GM12873 (cell line): ENCODE data around the gene WWOX.

Source experiments
- CTCF ChIP-seq: IDR thresholded peaks from 2 replicates; pipeline ENCODE4 v1.5.1; 2012; ENCODE audit warnings: low read depth, mild to moderate bottlenecking, moderate library complexity, low read length, control low read depth; ENCODE audit not compliant: insufficient read depth; ENCODE audit errors: missing control alignments

Gene WWOX

GRCh38 chr16:79190542-79190941 is 1091.1 kb downstream of the WWOX start:
- no peak for TF ChIP-seq CTCF

- TF ChIP-seq CTCF: no peak
Measured at GRCh38 chr16:79191933-79192332, 1092.5 kb downstream of the WWOX start.

GRCh38 chr16:79192904-79193303 is 1093.5 kb downstream of the WWOX start:
- no peak for TF ChIP-seq CTCF

GRCh38 chr16:79194291-79194690 is 1094.8 kb downstream of the WWOX start:
- no peak for TF ChIP-seq CTCF

DNA sequence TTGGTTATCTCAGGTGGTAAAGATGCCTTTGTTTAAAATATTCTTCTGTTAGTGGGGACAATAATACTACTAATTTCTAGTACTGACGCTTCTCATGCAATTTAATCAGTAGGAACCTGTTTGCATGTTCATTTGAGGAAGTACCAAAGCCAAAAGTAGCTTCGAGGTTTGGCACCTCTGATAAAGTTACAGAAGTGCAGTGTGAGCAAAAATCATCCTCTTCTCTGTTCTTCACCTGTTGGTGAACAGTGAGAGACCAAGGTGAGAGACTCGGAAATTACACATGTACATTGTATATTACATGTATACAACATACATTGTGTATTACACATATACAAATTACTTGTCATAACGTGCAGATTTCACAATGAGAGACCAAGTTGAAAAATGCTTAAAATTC is 1096.5 kb downstream of the WWOX start:
- TF ChIP-seq CTCF: no peak

GRCh38 chr16:79201436-79201835 is 1102.0 kb downstream of the WWOX start:
- TF ChIP-seq CTCF: no peak

GRCh38 chr16:79202977-79203376 is 1103.5 kb downstream of the WWOX start:
- TF ChIP-seq CTCF: no peak

- TF ChIP-seq CTCF: no peak
Measured at GRCh38 chr16:79204486-79204885, 1105.0 kb downstream of the WWOX start.
